ENCODE measurements around the gene MPP1.

- no peak for TF ChIP-seq CTCF (conservative IDR thresholded peaks at IDR 0.05 in 1 of 2, IDR thresholded peaks at IDR 0.05 in 1 of 2; ENCODE audit: low read depth in 1 of 2, low read length in 2 of 2)
- no peak for TF ChIP-seq EZH2 (IDR thresholded peaks at IDR 0.05; ENCODE audit: low read length, missing control alignments)
These were observed 24.3 kb downstream of the MPP1 start for GRCh38 chrX:154780968-154781367.

Measured in fibroblast of lung (primary cell).